Dedifferentiated amniotic fluid mesenchymal stem cell (primary cell): ENCODE results near the gene C4A.
"Not testable (repeated sequence)": the region's sequence is repeated elsewhere in the genome, so short reads cannot be mapped to it uniquely, and the experiment has no call there.

ENCODE experiments used
- DNase-seq: peaks from one replicate; pipeline ENCODE4 v3.0.0-alpha.2; 2016; ENCODE audit errors: extremely low spot score

C4A gene

GRCh38 chr6:32035283-32036013, 53.6 kb downstream of the C4A start:
- DNase-seq = not testable (repeated sequence)

GRCh38 chr6:32037136-32037535, 55.3 kb downstream of the C4A start:
- not testable (repeated sequence) for DNase-seq

GRCh38 chr6:32037598-32038524, 56.0 kb downstream of the C4A start, which contains the start of gene CYP21A2:
Gene CYP21A2, plus strand, starts transcription at chr6:32038415. Its CDS starts 8 bp downstream, at chr6:32038423.
- DNase-seq = not testable (repeated sequence)

DNA sequence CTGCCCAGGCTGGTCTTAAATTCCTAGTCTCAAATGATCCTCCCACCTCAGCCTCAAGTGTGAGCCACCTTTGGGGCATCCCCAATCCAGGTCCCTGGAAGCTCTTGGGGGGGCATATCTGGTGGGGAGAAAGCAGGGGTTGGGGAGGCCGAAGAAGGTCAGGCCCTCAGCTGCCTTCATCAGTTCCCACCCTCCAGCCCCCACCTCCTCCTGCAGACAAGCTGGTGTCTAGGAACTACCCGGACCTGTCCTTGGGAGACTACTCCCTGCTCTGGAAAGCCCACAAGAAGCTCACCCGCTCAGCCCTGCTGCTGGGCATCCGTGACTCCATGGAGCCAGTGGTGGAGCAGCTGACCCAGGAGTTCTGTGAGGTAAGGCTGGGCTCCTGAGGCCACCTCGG, 57.0 kb downstream of the C4A start:
- not testable (repeated sequence) for DNase-seq

- not testable (repeated sequence) for DNase-seq
Measured at GRCh38 chr6:32039321-32040274, 57.7 kb downstream of the C4A start.

DNA sequence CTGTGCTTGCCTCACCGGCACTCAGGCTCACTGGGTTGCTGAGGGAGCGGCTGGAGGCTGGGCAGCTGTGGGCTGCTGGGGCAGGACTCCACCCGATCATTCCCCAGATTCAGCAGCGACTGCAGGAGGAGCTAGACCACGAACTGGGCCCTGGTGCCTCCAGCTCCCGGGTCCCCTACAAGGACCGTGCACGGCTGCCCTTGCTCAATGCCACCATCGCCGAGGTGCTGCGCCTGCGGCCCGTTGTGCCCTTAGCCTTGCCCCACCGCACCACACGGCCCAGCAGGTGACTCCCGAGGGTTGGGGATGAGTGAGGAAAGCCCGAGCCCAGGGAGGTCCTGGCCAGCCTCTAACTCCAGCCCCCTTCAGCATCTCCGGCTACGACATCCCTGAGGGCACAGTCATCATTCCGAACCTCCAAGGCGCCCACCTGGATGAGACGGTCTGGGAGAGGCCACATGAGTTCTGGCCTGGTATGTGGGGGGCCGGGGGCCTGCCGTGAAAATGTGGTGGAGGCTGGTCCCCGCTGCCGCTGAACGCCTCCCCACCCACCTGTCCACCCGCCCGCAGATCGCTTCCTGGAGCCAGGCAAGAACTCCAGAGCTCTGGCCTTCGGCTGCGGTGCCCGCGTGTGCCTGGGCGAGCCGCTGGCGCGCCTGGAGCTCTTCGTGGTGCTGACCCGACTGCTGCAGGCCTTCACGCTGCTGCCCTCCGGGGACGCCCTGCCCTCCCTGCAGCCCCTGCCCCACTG, 58.6 kb downstream of the C4A start:
- DNase-seq = not testable (repeated sequence)

GRCh38 chr6:32041050-32041321, 59.1 kb downstream of the C4A start:
- DNase-seq = not testable (repeated sequence)

DNA sequence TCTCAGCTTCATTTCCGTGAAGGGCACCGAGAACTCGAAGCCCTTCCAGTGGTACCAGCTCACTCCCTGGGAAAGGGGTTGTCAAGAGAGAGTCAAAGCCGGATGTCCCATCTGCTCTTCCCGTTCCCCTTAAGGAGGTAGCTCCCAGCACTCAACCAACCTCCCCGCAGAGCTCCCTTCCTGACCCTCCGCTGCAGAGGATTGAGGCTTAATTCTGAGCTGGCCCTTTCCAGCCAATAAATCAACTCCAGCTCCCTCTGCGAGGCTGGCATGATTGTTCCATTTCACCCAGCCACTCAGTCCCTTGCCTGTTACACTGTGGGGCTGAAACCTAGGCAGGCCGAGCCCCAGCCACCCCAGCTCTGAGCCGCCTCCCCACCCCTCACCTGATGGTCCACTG, 59.5 kb downstream of the C4A start:
- not testable (repeated sequence) for DNase-seq

DNA sequence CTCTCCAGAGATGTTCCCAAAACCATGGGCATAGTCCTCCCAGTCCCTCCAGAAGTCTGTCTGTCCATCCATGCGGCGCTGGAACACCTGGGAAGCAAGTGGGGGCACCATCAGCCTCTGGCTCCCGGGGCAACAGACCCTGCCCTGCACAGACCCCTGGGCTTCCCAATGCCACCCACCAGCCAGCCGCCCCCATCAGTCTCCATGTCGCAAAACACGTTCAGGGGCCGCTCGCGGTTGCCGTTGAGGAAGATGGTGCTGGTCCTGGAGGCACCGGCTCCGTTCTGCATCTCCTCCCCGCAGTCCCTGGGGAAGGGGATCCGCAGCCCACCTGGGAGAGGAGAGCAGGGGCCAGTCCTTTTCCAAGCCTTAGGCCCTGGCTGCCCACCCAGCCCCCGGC, 60.4 kb downstream of the C4A start:
- not testable (repeated sequence) for DNase-seq

GRCh38 chr6:32043589-32044380, 61.9 kb downstream of the C4A start:
- not testable (repeated sequence) for DNase-seq

DNA sequence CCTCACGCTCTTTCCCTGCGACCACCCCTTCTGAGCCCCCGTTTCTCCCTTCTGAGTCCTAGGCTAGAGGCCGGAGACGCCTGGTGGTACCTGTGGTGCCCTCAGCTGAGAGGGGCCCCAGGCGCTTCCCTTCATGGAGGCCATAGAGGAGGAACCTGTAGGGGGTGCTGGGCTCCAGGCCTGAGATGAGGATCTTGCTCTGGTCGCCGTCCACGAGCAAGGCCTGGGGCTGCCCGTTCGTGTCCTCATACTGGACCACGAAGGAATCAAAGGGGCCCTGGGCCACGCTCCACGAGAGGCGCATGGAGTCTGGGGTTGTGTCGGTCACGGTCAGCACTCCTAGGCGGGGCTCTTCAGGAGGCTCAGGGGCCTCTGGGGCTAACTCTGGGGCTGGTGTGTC, 63.1 kb downstream of the C4A start:
- not testable (repeated sequence) for DNase-seq

DNA sequence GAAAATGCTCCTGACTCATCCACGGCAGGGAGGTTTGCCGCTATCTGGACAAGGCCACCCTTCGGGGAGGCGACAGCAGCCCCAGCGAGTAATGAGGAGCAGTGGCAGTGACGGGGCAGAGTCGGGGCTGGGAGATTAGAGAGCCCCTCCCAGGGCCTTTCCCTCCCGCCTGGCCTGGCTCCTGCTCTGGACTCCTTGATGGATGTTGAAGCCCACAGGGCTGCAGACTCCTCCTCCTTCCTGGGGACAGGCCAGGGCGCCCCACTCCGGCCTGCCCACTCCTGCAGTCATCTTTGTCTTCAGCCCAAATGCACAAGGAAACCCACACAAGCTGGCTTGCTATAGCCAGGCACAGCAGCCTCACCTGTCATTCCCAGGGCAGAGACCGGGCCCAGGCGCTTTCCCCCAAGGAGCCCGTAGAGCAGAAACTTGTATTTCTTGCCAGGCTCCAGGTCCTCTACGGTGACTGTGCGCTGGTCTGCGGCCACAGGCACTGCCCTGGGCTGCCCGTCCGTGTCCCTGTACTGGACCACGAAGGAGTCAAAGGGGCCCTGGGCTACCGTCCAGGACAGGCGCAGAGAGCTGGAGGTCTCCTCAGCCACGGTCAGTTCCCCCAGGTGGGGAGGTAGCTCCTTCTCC, 64.1 kb downstream of the C4A start:
- no peak for DNase-seq

GRCh38 chr6:32046450-32047083, 64.7 kb downstream of the C4A start:
- no peak for DNase-seq

GRCh38 chr6:32047084-32047478, 65.2 kb downstream of the C4A start:
- DNase-seq = no peak

DNA sequence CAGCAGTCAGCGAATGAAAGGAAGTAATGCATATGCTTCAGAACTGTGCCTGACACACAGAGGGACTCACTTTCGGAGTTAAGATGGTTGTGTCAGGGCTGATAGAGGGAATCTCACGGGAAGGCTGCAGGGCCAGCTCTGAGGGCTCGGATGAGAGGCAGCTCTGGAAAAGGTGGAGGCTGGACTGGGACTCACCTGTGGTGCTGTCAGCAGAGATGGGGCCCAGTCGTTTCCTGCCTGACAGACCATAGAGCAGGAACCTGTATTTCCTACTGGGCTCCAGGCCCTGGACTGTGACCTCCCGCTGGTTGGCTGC, 65.6 kb downstream of the C4A start:
- DNase-seq = no peak

- peak; percentile 44 for DNase-seq
Measured at GRCh38 chr6:32047855-32048766, 66.3 kb downstream of the C4A start.

DNA sequence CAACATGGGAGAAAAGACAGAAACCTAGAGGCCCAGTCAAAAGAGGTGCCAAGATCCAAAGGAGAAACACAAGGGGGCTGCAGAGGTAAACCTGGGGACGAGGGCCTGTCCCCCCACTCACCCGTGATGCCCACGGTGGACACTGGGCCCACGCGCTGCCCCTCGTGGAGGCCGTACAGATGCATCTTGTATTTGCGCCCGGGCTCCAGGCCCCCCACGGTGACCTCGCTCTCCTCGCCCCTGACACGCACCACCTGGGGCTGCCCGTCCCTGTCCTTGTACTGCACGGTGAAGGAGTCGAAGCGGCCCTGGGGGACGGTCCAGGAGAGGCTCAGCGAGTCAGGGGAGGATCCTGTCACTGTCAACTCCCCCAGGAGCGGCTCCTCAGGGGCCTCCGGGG, 67.3 kb downstream of the C4A start:
- DNase-seq = not testable (repeated sequence)

DNA sequence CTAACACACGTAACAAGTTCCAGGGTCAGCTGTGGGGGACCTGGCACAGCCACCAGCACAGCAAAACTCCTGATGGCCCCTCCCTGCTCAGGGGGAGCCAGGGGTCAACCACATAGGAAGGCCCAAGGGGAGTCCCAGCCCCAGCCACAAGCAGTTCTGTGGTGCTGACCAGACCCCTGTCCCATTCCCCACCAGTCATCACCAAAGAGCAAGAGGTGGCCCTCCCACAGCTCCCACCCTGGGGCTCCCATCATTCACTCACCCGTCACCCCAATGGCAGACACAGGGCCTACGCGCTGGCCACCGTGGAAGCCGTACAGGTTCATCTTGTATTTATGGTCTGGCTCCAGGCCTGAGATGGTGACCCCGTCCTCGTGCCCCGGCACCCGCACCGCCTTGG, 67.9 kb downstream of the C4A start:
- not testable (repeated sequence) for DNase-seq
